Skeletal muscle satellite cell (primary cell): ENCODE results near the gene MRNIP.

Source experiments
- H3K27me3 ChIP-seq: 2 replicates; pipeline ENCODE4 v1.7.0; 2013; ENCODE audit warnings: low read length; ENCODE audit not compliant: control insufficient read depth, insufficient read depth
- H3K36me3 ChIP-seq: 2 replicates; pipeline ENCODE4 v1.7.0; 2013; ENCODE audit warnings: mild to moderate bottlenecking, control low read depth, low read length; ENCODE audit not compliant: insufficient read depth
- H3K4me1 ChIP-seq: 2 replicates; pipeline ENCODE4 v1.7.0; 2013; ENCODE audit warnings: low read length; ENCODE audit not compliant: control insufficient read depth, insufficient read depth
- H3K4me2 ChIP-seq: 2 replicates; pipeline ENCODE4 v1.7.0; 2013; ENCODE audit warnings: mild to moderate bottlenecking, low read length
- H3K4me3 ChIP-seq: 2 replicates; pipeline ENCODE4 v1.7.0; 2013; ENCODE audit warnings: low read length
- H3K9ac ChIP-seq: 2 replicates; pipeline ENCODE4 v1.7.0; 2013; ENCODE audit warnings: mild to moderate bottlenecking, low read depth, low read length, moderate library complexity
- H3K9me3 ChIP-seq: replicated peaks from 2 replicates; pipeline ENCODE4 v1.7.0; 2013; ENCODE audit warnings: mild to moderate bottlenecking, control low read depth, low read length

MRNIP gene

DNA sequence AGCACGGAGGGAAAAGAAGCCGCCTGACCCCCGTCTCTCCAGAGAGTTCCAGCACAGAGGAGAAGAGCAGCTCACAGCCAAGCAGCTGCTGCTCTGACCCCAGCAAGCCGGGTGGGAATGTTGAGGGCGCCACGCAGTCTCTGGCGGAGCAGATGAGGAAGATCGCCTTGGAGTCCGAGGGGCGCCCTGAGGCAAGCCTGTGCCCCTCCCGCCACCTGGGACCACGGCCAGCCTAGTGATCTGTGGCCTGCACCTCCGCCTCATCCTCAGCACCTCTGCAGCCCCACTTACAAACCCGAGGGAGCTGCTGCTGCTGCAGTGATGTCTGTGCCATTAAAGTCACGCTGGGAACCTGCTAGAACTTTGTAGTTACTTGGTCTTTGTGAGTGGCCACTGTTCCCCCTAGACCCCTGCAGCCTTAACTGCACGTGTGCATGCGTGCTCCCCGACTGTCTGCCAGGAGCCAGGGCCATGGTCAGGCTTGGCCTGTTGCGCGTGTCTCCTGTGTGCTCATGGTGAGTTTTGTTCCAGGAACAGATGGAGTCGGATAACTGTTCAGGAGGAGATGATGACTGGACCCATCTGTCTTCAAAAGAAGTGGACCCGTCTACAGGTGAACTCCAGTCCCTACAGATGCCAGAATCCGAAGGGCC, 25.4 kb downstream of the MRNIP start:
- H3K36me3 ChIP-seq = peaks cover 81% of the 10 kb centered on the region
- no peak overlapping the region for H3K9ac ChIP-seq
- H3K4me3 ChIP-seq = no peak overlapping the region

DNA sequence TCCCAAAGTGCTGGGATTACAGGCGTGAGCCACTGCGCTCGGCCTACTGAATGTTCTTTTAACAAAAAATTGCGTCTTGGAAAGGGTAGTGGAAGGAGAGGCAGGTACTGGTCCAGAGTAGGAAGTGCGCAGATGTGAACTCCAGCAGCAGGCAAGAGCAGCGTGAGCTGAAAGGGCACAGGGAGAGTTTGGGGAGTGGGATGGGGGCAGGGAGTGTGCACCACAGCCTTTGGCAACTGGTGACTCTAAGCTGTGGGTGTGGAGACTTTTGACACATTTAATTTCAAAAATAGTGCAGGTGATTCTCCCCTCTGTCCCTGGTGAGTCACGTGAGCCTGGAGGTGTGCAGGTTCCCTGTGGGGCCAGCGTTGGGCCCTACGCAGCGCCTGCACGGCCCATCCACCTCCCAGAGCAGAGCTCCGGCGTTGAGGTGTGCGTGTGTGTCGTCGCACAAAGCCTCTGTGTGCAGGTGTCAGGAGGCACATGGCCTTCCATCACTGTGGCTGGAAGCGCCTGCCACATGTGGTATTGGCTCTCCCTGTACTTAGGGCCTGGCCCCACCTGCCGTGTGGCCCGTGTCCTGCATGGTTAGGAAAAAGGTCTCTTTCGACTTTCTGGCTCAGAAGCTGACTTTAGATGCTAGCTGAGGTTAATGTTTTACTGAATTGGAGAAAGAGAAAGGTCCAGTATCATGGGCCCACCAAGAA, 26.4 kb downstream of the MRNIP start:
- H3K36me3 ChIP-seq = peaks cover 78% of the 10 kb centered on the region
- H3K4me3 ChIP-seq = no peak overlapping the region
- no peak overlapping the region for H3K9ac ChIP-seq
- no peaks in the 10 kb centered on the region for H3K27me3 ChIP-seq
- no peak overlapping the region for H3K4me2 ChIP-seq
- H3K9me3 ChIP-seq = no peaks in the 10 kb centered on the region
- H3K4me1 ChIP-seq = peaks cover 6% of the 10 kb centered on the region

More for the DNA sequence above, 25.4 kb downstream of the MRNIP start:
- H3K4me1 ChIP-seq = no peaks in the 10 kb centered on the region
- H3K27me3 ChIP-seq = no peaks in the 10 kb centered on the region
- no peaks in the 10 kb centered on the region for H3K9me3 ChIP-seq
- no peak overlapping the region for H3K4me2 ChIP-seq

- Histone ChIP-seq H3K9me3 (no peaks in the 10 kb centered on the region), H3K27me3 (no peaks in the 10 kb centered on the region), H3K4me3 (no peak overlapping the region), H3K36me3 (peaks cover 78% of the 10 kb centered on the region), H3K4me1 (peaks cover 11% of the 10 kb centered on the region), H3K9ac (no peak overlapping the region), H3K4me2 (no peak overlapping the region)
These were observed 27.7 kb downstream of the MRNIP start for GRCh38 chr5:179830818-179831468.

GRCh38 chr5:179829732-179830435, 28.7 kb downstream of the MRNIP start:
- Histone ChIP-seq H3K27me3 (no peaks in the 10 kb centered on the region), H3K36me3 (peaks cover 85% of the 10 kb centered on the region)

DNA sequence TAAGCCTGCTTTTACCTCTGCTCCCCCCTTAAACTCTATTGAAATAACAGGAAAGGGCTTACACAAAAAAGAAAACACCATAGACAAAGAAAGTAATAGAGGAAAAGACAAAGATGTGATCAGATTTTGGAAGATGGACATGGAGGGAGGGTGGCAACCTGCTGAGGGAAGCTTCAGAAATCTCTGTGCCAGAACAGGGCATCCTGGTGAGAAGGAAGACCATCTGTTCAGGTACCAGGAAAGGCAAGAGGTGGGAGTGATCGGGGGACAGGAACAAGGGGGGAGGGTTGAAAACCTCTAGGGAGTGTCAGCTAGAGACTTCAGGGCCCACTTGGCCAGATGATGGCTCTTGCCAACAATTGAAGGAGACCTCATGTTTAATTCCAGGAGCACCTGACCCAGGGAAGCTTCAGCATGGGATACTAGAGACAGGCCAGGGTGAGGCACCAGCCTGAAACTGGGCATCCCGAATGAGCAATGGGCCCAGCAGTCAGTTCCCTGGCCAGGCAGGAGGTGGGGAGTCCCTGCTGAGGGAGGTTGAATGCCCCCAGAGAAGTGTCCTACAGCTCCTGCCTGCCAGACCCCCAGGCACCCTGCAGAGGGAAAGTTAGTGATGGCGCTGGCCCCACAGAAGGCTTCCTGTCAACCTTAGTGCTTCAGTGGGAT, 29.7 kb downstream of the MRNIP start:
- H3K9me3 ChIP-seq = no peaks in the 10 kb centered on the region
- no peak overlapping the region for H3K4me3 ChIP-seq
- no peak overlapping the region for H3K4me2 ChIP-seq

More at GRCh38 chr5:179829732-179830435, 28.7 kb downstream of the MRNIP start:
- peaks cover 17% of the 10 kb centered on the region for H3K4me1 ChIP-seq
- no peak overlapping the region for H3K9ac ChIP-seq
- H3K4me3 ChIP-seq = no peak overlapping the region
- H3K4me2 ChIP-seq = no peak overlapping the region
- H3K9me3 ChIP-seq = no peaks in the 10 kb centered on the region

DNA sequence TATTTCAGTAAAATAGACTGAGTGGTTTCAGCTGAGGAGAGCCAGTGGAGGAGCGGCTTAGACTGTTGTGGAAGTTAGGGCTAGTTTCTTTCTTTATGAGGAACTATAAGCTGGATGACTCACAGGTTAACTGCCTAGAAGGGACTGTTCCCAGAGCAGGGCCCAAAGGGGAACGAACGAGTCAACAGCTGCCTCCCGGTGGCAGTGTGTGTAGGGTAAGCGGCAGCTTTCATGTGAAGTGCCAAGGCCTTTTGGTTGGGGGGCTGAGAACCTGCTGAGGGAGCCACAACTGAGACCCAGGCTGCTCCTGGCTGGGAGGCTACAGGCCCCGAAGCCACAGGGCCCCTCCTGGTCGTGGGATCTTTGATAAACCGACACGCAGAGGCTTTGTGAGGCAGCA, 30.9 kb downstream of the MRNIP start:
- H3K4me1 ChIP-seq = peaks cover 28% of the 10 kb centered on the region
- peaks cover 92% of the 10 kb centered on the region for H3K36me3 ChIP-seq
- peak overlapping the region; percentile 0 for H3K4me2 ChIP-seq
- H3K9me3 ChIP-seq = no peaks in the 10 kb centered on the region
- no peak overlapping the region for H3K4me3 ChIP-seq
- no peaks in the 10 kb centered on the region for H3K27me3 ChIP-seq
- H3K9ac ChIP-seq = peak overlapping the region; percentile 23

More for the DNA sequence above, 29.7 kb downstream of the MRNIP start:
- H3K4me1 ChIP-seq = peaks cover 21% of the 10 kb centered on the region
- H3K9ac ChIP-seq = no peak overlapping the region
- H3K27me3 ChIP-seq = no peaks in the 10 kb centered on the region
- H3K36me3 ChIP-seq = peaks cover 94% of the 10 kb centered on the region

DNA sequence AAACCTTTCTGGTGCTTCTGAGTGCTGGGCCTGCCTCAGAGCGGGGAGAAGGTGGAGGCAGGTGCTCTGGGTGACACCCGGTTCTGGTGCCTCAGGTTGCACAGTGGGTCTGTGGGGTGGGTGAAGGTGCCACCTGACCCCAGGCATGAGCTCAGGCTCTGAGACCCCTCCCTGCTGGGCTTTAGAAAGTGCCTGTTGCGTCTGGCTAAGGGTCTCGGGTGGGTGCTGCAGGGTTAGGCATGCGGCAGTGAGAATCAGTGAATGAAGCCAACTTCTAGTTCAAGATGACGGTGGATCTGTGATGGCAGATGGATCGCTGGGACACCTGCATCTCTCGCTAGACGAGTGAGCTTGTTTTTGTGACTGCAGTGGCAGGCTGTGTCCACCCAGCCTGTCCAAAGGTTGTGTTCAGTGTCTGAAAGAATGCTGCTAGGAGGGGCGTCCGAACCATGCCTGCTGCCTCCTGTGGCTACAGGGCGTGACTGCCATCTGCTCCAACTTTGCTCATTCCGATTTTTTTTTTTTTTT, 32.9 kb downstream of the MRNIP start:
- H3K4me2 ChIP-seq = peak overlapping the region; percentile 8
- H3K27me3 ChIP-seq = no peaks in the 10 kb centered on the region
- H3K4me3 ChIP-seq = no peak overlapping the region
- no peak overlapping the region for H3K9ac ChIP-seq
- no peaks in the 10 kb centered on the region for H3K9me3 ChIP-seq
- H3K36me3 ChIP-seq = peaks cover 81% of the 10 kb centered on the region
- peaks cover 36% of the 10 kb centered on the region for H3K4me1 ChIP-seq

DNA sequence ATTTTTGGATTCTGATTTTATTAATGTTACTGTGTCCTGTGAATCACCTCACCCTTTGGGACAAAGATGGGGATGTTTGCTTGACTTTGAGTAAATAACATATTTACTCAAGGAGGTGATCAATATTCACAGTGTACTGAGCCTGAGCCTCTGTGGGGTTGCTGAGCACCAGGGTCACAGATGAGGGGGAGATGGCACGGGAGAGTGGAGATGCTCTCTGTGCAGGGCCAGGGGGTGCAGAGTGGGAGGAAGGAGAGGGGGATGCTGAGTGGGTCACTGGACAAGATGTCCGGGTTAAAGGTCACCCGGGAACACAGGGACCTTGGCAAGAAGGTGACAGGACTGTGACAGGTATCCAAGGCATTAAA, 33.9 kb downstream of the MRNIP start:
- H3K27me3 ChIP-seq = no peaks in the 10 kb centered on the region
- H3K4me3 ChIP-seq = peak overlapping the region; percentile 28
- peaks cover 72% of the 10 kb centered on the region for H3K36me3 ChIP-seq
- H3K9ac ChIP-seq = no peak overlapping the region
- H3K9me3 ChIP-seq = no peaks in the 10 kb centered on the region
- peaks cover 45% of the 10 kb centered on the region for H3K4me1 ChIP-seq
- H3K4me2 ChIP-seq = peak overlapping the region; percentile 87

- H3K4me3 ChIP-seq = peak overlapping the region; percentile 28
- H3K9ac ChIP-seq = no peak overlapping the region
- peak overlapping the region; percentile 87 for H3K4me2 ChIP-seq
- H3K27me3 ChIP-seq = no peaks in the 10 kb centered on the region
- H3K9me3 ChIP-seq = no peaks in the 10 kb centered on the region
- peaks cover 51% of the 10 kb centered on the region for H3K4me1 ChIP-seq
- H3K36me3 ChIP-seq = peaks cover 66% of the 10 kb centered on the region
These were observed 34.5 kb downstream of the MRNIP start for GRCh38 chr5:179823937-179824744.

DNA sequence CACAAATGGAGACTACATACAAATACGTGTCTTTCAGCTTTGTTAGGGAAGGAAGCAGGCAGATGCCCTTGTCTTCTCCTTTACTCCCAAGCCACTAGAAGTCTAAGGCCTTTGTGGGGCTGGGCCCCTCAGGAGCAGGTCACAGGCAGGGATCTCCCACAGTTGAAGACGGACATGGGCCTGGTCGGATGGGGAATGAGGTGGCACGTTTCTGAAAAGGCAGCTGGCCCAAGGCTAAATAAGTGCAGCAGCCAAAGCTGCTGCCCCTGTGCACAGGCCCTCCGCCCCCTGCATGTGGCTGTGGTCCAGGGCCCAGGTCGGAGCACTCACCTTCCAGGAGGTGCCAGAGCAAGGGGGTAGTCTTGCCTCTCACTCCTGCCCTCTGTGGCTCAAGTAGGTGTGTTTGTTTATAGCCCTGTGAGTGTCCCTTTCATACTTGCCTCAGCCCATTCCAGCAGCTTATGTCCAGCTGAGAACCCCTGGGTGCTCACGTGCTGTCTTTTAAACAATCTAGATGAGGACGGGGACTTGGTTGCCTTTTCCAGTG, 36.1 kb downstream of the MRNIP start:
- Histone ChIP-seq H3K27me3 (no peaks in the 10 kb centered on the region), H3K4me2 (peak overlapping the region; percentile 87), H3K4me1 (peaks cover 60% of the 10 kb centered on the region), H3K9me3 (no peaks in the 10 kb centered on the region), H3K9ac (peak overlapping the region; percentile 96), H3K4me3 (peak overlapping the region; percentile 76), H3K36me3 (peaks cover 54% of the 10 kb centered on the region)
